GM19025 (cell line): Measurements from ENCODE around the gene THSD4.

ENCODE experiments used
- ATAC-seq: cut with Tn5 transposase; IDR thresholded peaks from one replicate; pipeline ENCODE4 v1.9.1; 2021; ENCODE audit warnings: mild to moderate bottlenecking, low read depth, moderate library complexity; ENCODE audit not compliant: unreplicated experiment

The THSD4 gene

GRCh38 chr15:71505962-71506361 lies 390.7 kb downstream of the THSD4 start:
- ATAC-seq = no peak

GRCh38 chr15:71506946-71507345 lies 391.7 kb downstream of the THSD4 start:
- no peak for ATAC-seq

GRCh38 chr15:71508081-71508682 lies 392.9 kb downstream of the THSD4 start:
- ATAC-seq = no peak

GRCh38 chr15:71509139-71509538 lies 393.9 kb downstream of the THSD4 start:
- no peak for ATAC-seq

GRCh38 chr15:71510763-71511162 lies 395.5 kb downstream of the THSD4 start:
- ATAC-seq = no peak

GRCh38 chr15:71511796-71512681 lies 396.8 kb downstream of the THSD4 start:
- no peak for ATAC-seq

GRCh38 chr15:71512682-71513006 lies 397.4 kb downstream of the THSD4 start:
- ATAC-seq = no peak

- no peak for ATAC-seq
These were observed 400.3 kb downstream of the THSD4 start for GRCh38 chr15:71515375-71516186.

GRCh38 chr15:71517751-71518150 lies 402.5 kb downstream of the THSD4 start:
- no peak for ATAC-seq

- no peak for ATAC-seq
These were observed 403.4 kb downstream of the THSD4 start for GRCh38 chr15:71518661-71519060.

GRCh38 chr15:71526060-71526820 lies 411.0 kb downstream of the THSD4 start:
- no peak for ATAC-seq

GRCh38 chr15:71529361-71529760 lies 414.1 kb downstream of the THSD4 start:
- no peak for ATAC-seq

- ATAC-seq = no peak
These were observed 414.8 kb downstream of the THSD4 start for GRCh38 chr15:71530116-71530515.

- ATAC-seq = no peak
These were observed 417.7 kb downstream of the THSD4 start for GRCh38 chr15:71532994-71533393.

GRCh38 chr15:71538181-71538580 lies 422.9 kb downstream of the THSD4 start:
- ATAC-seq = no peak

GRCh38 chr15:71541746-71542145 lies 426.5 kb downstream of the THSD4 start:
- no peak for ATAC-seq

- no peak for ATAC-seq
These were observed 427.6 kb downstream of the THSD4 start for GRCh38 chr15:71542836-71543235.

GRCh38 chr15:71543413-71543812 lies 428.1 kb downstream of the THSD4 start:
- ATAC-seq = no peak

- no peak for ATAC-seq
These were observed 430.0 kb downstream of the THSD4 start for GRCh38 chr15:71545223-71545760.

GRCh38 chr15:71545923-71546322 lies 430.7 kb downstream of the THSD4 start:
- ATAC-seq = no peak
